Activated T-cell treated with anti-CD3 and anti-CD28 coated beads for 4 hours (primary cell): ENCODE measurements around the gene DOK1.
A peak's percentile ranks its signal among the peaks of the same experiment; 100 is the strongest.

ENCODE experiments used
- DNase-seq: peaks from one replicate; pipeline ENCODE4 v3.0.0-alpha.2; 2020

The DOK1 gene

GRCh38 chr2:74571058-74571457, 16.5 kb downstream of the DOK1 start:
- no peak for DNase-seq

GRCh38 chr2:74572178-74572925, 17.8 kb downstream of the DOK1 start:
- DNase-seq, result no peak

- no peak for DNase-seq
Observed at GRCh38 chr2:74573747-74574562, 19.4 kb downstream of the DOK1 start.

GRCh38 chr2:74575320-74575719, 20.8 kb downstream of the DOK1 start:
- DNase-seq, result no peak

DNA sequence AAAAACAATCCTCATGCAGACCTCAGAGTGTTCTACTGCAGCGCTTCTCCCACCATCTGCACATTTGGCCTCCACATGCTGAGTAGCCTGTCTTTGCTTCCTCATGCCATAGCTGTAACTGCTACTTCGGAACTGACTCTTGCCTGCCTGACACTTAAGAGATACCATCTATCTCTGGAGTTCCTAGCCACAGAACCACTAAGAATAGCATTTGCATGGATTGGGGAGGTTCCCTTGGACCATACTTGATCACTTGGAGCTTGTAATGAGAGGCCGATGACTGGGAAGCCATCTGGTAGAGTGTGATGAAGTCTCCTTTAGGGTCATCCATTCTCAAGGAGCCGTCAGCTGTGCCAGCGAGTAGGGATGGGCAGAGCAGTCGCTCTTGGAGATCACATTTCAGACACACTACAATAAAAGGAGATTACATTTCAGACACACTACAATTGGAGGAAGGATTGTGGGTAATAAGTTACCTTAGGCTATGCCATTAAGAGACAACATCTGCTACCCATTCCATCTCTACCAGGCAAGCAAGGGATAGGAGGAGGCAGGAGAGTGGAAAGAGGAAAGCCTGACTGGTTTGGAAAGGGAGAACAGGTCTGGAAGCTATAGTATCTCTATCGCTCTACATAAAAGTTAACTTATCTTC, 21.8 kb downstream of the DOK1 start:
- DNase-seq, result no peak

DNA sequence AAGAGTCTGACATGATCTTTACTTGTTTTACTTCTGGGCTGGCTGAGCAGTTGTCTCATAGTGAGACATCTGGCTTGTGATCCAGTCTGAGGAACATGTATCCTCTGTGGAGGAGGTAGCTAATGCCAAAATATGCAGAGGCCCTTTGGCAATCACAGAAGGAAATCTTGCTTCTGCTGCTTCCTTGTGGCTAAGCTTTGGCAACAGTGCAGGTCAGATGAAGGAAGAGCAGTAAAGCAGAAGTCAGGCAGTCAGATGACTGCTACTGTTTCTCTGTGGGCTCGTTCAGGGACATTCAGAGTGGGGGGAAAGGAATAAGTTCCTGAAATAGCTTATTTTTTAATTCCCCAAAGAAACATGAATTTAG, 22.3 kb downstream of the DOK1 start:
- DNase-seq, result no peak

DNA sequence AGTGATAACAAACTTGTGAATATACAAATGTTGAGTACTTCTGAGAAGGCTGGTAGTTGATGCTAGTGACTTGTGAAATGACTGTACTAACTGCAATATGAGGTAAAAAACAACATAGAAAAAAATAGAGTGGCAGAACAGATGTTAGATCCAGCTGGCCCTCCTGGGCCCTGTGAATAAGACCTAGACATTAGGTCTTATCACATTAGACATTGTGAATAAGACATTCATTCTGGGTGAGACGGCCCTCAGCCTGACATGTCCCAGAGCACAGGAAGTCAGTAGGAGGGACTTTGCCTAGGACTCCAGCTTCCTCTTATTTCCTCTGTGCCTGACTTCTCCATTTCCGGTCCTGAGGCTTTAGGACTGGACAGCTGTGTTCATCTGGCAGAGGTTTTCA, 22.9 kb downstream of the DOK1 start:
- no peak for DNase-seq

- DNase-seq, result no peak
Observed at GRCh38 chr2:74578408-74578807, 23.9 kb downstream of the DOK1 start.

DNA sequence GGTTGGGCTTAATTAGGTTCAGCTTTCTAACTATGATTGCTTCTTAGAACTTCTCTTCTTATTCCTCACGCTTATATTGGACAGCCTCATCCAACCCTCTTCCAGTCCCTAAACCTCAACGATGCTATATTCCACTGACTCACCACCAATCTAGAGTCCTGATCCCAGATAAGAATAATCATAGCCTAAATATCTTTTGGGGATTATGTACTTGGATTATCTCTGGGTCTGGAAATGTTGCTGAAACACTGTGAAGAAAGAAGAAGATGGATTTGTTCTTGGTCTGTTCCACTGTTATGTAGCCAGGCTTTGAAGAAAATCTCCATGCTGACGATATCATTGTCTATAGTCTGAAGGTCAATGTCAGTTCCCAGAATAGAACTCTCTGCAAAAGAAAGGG, 26.9 kb downstream of the DOK1 start:
- DNase-seq, result no peak

DNA sequence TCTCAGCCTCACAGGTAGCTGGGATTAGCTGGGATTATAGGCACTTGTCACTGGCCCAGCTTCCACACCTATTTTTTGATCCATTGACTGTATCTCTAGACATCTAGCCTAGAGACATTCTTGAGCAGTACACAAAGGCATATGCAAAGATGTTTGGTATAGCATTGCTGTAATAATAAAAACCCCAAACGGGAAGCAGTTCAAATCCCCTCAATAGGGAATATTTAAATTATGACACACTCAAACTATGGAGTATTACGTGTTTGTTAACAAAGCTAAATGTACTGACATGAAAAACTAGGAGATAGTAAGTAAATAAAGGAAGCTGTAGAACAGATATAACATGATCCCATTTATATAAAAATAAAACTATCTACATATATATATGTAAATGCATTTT, 27.7 kb downstream of the DOK1 start:
- DNase-seq, result no peak

DNA sequence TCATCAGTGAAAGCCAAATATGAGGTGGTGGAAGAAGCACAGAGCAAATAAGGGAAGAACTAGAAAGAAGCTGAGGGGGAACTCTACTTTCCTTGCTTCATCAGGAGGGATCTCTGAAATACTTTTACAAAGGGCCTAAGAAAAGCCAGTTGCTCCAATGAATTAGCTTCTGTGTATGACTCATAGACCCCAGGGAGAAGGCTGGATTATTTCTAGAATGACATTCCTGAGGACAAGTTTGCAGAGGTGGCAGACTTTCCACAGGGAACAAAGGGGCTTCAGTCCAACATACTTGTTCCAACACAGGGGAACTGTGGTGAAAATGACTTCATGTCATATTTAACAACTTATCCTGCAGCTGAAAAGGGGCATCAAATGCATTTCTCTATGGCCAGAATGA, 29.0 kb downstream of the DOK1 start:
- no peak for DNase-seq

GRCh38 chr2:74584088-74584645, 29.6 kb downstream of the DOK1 start:
- no peak for DNase-seq

DNA sequence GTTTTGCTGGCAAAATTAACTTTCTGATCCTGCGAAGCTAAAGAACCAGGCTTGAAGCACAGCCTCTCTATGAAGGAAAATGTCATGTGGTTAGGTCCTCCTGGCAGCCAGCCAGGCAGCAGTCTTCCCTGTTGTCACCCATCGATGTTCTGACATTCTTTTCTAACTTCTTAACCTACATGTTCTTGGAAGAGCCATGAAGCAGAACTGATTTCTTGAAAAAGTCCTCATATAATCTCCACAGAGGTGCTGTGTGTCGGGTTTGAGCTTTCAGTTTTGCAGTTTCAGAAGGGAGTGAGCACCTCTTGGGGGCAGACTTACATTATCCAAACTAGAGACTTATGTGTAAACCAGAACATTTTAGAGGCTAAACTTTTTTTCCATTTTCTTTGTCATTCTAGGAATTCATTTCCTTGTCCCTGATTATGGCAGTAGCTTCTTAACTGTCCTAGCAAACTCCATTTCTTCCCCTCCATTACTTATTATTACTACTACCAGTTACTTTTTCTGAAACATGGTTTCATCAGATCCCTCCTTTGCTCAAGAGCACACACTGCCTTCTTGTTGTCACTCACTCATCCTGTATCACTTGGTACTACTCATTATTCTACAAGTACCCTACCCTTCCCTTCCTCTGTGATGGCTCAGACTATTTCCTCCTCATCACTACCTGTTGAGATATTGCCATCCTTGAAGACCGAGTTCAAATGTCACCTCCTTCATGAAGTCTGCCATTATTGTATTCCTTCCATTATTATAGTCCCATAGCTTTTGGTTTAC, 31.1 kb downstream of the DOK1 start:
- DNase-seq, result peak; percentile 1

DNA sequence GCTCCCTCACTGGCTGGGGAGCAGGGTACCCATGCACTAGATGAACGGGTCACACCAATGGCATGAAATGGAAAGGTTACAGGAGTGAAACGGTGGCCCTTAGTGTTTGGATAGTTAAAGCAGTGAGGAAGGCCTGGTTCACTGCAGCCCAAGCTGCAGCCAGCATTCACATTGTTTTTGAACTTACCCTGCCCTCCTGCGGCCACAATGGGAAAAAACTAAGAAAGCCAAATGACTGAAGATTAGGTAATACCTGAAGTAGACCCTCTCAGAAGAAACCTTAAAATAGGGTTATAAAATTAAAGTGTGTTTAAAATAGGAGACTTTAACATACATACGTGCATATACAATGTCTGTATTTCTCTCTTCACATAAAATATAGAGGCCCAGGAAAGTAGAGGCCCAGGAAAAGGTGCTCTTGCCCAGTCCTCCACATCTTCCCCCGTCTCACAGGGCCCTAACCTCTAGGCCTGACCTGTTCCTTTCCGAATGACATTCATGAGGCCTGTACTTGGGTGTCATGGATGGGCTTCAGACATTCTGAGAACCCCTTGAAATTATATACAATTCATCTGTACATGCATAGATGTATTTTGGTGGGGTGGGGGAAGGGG, 33.3 kb downstream of the DOK1 start:
- DNase-seq, result peak; percentile 35

- no peak for DNase-seq
Observed at GRCh38 chr2:74588664-74589063, 34.1 kb downstream of the DOK1 start.

GRCh38 chr2:74593826-74594772, 39.6 kb downstream of the DOK1 start:
- no peak for DNase-seq

- DNase-seq, result no peak
Observed at GRCh38 chr2:74596584-74596983, 42.1 kb downstream of the DOK1 start.

DNA sequence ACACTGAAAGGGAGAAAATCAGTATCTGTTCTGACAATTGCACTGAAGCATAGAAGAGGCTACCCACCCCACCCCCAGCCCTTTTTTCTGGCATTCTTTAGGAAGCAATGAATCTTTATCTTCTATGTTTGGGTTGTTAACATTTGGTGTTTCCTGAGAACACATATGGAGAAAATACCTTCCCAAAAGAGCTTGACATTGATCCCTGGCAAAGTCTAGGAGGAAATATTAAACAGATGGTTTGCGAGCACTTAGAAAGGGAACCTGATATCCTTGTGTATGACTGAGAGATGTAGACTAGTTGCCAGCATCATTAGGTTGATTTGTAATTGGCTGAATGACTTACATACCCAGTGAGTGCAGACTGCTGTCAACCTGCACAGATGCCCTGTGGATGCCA, 42.9 kb downstream of the DOK1 start:
- no peak for DNase-seq

GRCh38 chr2:74599676-74600075, 45.2 kb downstream of the DOK1 start:
- DNase-seq, result no peak

GRCh38 chr2:74602586-74603281, 48.2 kb downstream of the DOK1 start:
- no peak for DNase-seq
